ENCODE data around the gene PGPEP1.
"Not testable (repeated sequence)": the region's sequence is repeated elsewhere in the genome, so short reads cannot be mapped to it uniquely, and the experiment has no call there.

The PGPEP1 gene

DNA sequence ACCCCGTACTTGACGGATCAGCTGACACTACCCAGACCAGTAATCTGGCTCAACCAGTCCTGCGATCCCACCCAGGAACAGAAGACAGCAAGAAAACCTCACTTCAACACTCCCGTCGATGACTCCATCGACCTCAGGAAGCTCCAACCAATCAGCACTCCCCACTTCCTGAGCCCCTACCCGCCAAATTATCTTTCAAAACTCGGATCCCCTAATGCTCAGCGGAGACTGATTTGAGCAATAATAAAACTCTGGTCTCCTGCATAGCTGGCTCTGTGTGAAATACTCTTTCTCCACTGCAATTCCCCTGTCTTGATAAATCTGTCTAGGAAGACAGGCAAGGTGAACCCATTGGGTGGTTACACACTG lies 18.7 kb upstream of the PGPEP1 start:
- peak; percentile 35 for DNase-seq (ENCODE audit: low read depth)
- H3K4me3 ChIP-seq (ENCODE audit: low read depth, low read length) = peak overlapping the region; percentile 82
- TF ChIP-seq, protein P1, sequence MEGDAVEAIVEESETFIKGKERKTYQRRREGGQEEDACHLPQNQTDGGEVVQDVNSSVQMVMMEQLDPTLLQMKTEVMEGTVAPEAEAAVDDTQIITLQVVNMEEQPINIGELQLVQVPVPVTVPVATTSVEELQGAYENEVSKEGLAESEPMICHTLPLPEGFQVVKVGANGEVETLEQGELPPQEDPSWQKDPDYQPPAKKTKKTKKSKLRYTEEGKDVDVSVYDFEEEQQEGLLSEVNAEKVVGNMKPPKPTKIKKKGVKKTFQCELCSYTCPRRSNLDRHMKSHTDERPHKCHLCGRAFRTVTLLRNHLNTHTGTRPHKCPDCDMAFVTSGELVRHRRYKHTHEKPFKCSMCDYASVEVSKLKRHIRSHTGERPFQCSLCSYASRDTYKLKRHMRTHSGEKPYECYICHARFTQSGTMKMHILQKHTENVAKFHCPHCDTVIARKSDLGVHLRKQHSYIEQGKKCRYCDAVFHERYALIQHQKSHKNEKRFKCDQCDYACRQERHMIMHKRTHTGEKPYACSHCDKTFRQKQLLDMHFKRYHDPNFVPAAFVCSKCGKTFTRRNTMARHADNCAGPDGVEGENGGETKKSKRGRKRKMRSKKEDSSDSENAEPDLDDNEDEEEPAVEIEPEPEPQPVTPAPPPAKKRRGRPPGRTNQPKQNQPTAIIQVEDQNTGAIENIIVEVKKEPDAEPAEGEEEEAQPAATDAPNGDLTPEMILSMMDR (conservative IDR thresholded peaks at IDR 0.05; ENCODE audit: low read depth, low read length) = no peak

DNA sequence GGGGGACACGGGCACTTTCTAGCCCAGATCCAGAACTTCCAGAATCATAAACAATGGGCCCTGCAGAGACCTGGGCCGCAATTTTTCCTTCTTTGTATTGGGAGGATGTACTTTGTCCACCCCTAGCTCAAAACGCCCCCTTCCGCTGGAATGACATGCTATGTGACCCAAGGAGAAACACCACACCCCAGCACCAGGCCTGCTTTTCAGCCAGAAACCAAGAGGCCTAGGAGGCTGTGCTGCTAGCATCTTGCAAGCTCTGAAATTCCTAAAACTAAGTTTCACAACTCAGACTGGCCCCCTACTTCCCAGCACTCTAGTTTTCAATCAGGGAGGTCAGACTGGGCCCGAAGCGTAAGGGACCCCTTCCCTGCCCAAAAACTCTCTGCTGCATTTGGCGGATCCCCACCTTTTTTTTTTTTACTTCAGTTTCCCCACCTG lies 18.1 kb upstream of the PGPEP1 start:
- TF ChIP-seq, protein P1 (conservative IDR thresholded peaks at IDR 0.05; ENCODE audit: low read depth, low read length) = peak; percentile 35
- peak; percentile 67 for DNase-seq (ENCODE audit: low read depth)
- H3K4me3 ChIP-seq (ENCODE audit: low read depth, low read length) = peak overlapping the region; percentile 82

DNA sequence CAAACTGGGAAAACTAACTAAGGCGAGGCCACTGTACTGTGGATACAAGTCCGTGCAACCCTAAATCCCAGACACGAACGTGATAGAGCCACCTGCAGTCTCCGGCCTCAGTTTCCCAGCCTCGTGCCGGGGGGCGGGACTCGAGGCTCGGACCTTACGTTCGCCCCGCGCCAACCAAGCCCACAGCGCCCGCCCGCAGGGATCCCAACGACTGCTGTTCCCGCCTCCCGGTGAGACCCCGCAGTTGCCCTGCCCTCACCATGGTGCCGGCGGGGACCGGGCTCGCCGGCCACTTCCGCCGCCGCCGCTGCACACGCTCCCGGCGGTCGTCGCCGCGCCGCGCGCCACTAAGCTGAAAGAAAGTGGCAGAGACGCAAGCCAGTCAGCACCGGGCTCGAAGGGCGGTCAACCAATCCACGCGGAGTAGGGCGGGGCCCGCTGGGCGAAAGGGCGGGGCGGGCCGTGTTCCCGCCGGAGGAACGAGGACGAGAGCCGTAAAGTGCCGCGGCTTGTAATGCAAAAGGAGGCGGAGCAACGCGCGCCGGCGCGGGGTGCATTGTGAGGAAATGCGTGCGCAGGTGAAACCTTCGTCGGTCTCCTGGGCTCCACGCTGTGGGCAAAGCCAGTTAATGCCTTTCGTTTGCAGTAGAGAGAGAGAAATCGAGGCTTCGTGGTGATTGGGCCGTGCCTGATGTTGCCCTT lies 17.5 kb upstream of the PGPEP1 start, which contains the start of gene LSM4:
Gene LSM4, minus strand, starts transcription at position 318 of the 702 bp plus-strand sequence. Its CDS starts 56 bp downstream, at position 262.
- H3K4me3 ChIP-seq (ENCODE audit: low read depth, low read length) = peak within 1 kb of the TSS; percentile 82
- DNase-seq (ENCODE audit: low read depth) = peak; percentile 98
- TF ChIP-seq, protein P1 (conservative IDR thresholded peaks at IDR 0.05; ENCODE audit: low read depth, low read length) = peak; percentile 53

DNA sequence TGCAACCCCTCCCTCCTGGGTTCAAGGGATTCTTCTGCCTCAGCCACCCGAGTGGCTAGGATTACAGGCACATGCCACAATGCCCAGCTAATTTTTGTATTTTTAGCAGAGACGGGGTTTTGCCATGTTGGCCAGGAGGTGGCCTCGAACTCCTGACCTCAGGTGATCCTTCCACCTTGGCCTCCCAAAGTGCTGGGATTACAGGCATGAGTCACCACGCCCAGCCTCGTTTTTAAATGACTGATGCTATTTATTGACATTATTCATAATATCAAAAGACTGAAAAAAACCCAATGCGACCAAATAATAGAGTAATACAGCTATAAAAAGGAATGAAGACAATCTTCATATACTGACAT lies 16.0 kb upstream of the PGPEP1 start:
- not testable (repeated sequence) for H3K4me3 ChIP-seq (ENCODE audit: low read depth, low read length); DNase-seq (ENCODE audit: low read depth)

DNA sequence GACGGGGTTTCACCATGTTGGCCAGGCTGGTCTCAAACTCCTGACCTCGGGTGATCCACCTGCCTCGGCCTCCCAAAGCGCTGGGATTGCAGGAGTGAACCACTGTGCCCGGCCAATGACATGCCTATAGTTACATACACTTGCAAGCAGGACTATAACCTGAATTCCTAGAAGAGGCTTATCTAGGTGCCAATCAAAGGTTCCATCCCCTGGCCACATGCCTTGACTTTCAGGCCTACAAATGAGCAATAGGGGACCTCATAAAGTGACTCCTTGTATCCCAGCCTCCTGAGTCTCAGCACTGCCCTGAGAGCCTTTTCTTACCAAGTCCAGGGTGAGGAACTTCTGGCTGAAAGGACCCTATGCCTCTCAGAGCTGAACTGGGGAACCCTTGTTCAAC lies 13.6 kb upstream of the PGPEP1 start:
- DNase-seq (ENCODE audit: low read depth) = no peak
- TF ChIP-seq, protein P1 (conservative IDR thresholded peaks at IDR 0.05; ENCODE audit: low read depth, low read length) = no peak
- no peak overlapping the region for H3K4me3 ChIP-seq (ENCODE audit: low read depth, low read length)

DNA sequence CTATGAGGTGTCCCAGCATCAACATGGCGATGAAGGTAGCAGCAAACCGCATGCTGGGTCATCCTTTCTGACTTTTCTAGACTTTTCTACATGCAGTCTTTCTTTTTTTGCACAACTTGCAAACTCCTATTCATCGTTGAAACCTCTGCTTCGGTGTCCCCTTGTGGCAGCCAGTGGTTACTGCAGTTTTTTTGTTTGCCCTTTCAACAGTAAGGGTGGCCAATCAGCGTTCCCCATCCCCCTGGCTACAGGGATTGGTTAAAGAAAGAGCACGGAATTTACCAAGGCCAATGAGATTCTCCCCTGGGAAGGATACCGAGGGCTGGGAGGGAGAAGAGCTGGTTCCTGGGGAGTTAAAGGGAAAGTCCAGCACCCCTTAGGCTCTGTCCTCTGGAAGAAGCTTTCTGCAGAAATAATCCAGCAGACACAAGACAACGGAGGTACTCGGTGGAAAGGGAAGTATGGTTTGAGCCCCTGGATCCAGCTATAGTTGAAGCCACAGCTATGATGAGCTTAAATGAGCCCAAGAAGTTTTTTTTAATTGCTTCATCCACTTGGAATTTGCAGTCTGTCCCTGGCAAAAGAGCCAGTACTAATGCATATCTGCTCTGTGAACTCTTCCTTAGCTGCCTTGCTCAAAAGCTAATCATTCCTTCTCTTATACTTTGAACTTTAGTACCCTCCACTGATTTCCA lies 11.9 kb upstream of the PGPEP1 start:
- DNase-seq (ENCODE audit: low read depth) = peak; percentile 99
- peak overlapping the region; percentile 38 for H3K4me3 ChIP-seq (ENCODE audit: low read depth, low read length)
- TF ChIP-seq, protein P1 (conservative IDR thresholded peaks at IDR 0.05; ENCODE audit: low read depth, low read length) = peak; percentile 98

DNA sequence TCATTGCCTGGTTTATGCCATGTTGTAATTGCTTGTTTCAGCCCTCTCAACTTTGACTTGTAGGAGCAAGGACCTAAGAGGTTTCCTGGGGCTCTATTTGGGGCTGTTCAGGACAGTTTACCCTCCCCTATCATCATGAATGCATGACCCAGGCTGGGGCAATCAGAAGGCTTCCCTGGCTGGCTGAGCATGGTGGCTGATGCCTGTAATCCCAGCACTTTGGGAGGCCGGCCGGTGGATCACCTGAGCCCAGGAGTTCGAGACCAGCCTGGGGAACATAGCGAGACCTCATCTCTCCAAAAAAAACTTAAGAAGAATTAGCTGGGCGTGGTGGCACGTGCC lies 11.4 kb upstream of the PGPEP1 start:
- TF ChIP-seq, protein P1 (conservative IDR thresholded peaks at IDR 0.05; ENCODE audit: low read depth, low read length) = no peak
- H3K4me3 ChIP-seq (ENCODE audit: low read depth, low read length) = peak overlapping the region; percentile 38

More for the DNA sequence above, 11.4 kb upstream of the PGPEP1 start:
- no peak for DNase-seq (ENCODE audit: low read depth)

Data from choroid plexus epithelial cell (primary cell).